HEK293 (cell line): ENCODE results near the gene FGR.

Source experiments
- CTCF ChIA-PET: fragments of 350-600 bp; formaldehyde crosslinking; extraction: SDS; loops from one replicate; lab custom pipeline; 2021; ENCODE audit warnings: antibody characterized with exemption; lab: Yijun Ruan, JAX
- POLR2A ChIA-PET: fragments of 300-600 bp; formaldehyde crosslinking; extraction: SDS; loops from one replicate; lab custom pipeline; 2020; ENCODE audit warnings: antibody characterized with exemption, inconsistent platforms; lab: Yijun Ruan, JAX
- H3K27ac ChIP-seq: fragments of 200-500 bp; sonication (Bioruptor generic); 2 replicates; pipeline ENCODE4 v1.5.1; 2014; ENCODE audit warnings: low read depth, low read length, control low read depth, inconsistent platforms; ENCODE audit errors: extremely low read depth
- H3K36me3 ChIP-seq, 2 experiments: fragments of 200-500 bp in 1 of 2; sonication (Bioruptor generic) in 1 of 2; 1 replicate in 1 of 2; 2 replicates in 1 of 2; pipeline ENCODE4 v1.5.1; 2014 to 2017; ENCODE audit warnings: inconsistent platforms in 2 of 2, low read length in 2 of 2; ENCODE audit not compliant: control insufficient read depth in 2 of 2, insufficient read depth in 1 of 2
- H3K4me1 ChIP-seq: fragments of 200-500 bp; sonication (Bioruptor generic); 2 replicates; pipeline ENCODE4 v1.5.1; 2014; ENCODE audit warnings: mild to moderate bottlenecking, low read length, inconsistent platforms; ENCODE audit not compliant: control insufficient read depth, insufficient read depth
- H3K4me3 ChIP-seq: 2 replicates; pipeline ENCODE4 v1.5.1; 2011; ENCODE audit warnings: low read depth, mild to moderate bottlenecking, control low read depth, low read length, moderate library complexity
- H3K9me3 ChIP-seq: fragments of 200-500 bp; sonication (Bioruptor generic); 2 replicates; pipeline ENCODE4 v1.5.1; 2014; ENCODE audit warnings: low read depth, low read length, inconsistent platforms; ENCODE audit not compliant: control insufficient read depth, insufficient read depth
- CTCF ChIP-seq: fragments of 450-650 bp; formaldehyde crosslinking; IDR thresholded peaks from 2 replicates; pipeline ENCODE4 v1.5.1; 2016; ENCODE audit warnings: missing biosample characterization, missing genetic modification characterization
- EGR2 ChIP-seq: fragments of 450-650 bp; formaldehyde crosslinking; IDR thresholded peaks from 2 replicates; pipeline ENCODE4 v1.5.1; 2016; ENCODE audit warnings: low read depth, missing biosample characterization, missing genetic modification characterization
- GLIS1 ChIP-seq: fragments of 450-650 bp; formaldehyde crosslinking; IDR thresholded peaks from 2 replicates; pipeline ENCODE4 v1.5.1; 2016; ENCODE audit warnings: missing biosample characterization, missing genetic modification characterization
- KLF1 ChIP-seq: fragments of 450-650 bp; formaldehyde crosslinking; IDR thresholded peaks from 2 replicates; pipeline ENCODE4 v1.5.1; 2016; ENCODE audit warnings: missing biosample characterization, missing genetic modification characterization
- ZBTB17 ChIP-seq: fragments of 450-650 bp; formaldehyde crosslinking; IDR thresholded peaks from 2 replicates; pipeline ENCODE4 v1.5.1; 2016; ENCODE audit warnings: missing biosample characterization, missing genetic modification characterization
- ZBTB26 ChIP-seq: fragments of 450-650 bp; formaldehyde crosslinking; optimal IDR thresholded peaks from 2 replicates; pipeline ENCODE3; 2016; ENCODE audit warnings: missing biosample characterization, mild to moderate bottlenecking, missing genetic modification characterization
- ZFHX2 ChIP-seq: fragments of 450-650 bp; formaldehyde crosslinking; conservative IDR thresholded peaks from 2 replicates; pipeline ENCODE4 v1.5.1; 2016; ENCODE audit warnings: missing biosample characterization, missing genetic modification characterization
- ZFP41 ChIP-seq: fragments of 450-650 bp; formaldehyde crosslinking; IDR thresholded peaks from 2 replicates; pipeline ENCODE4 v1.5.1; 2016; ENCODE audit warnings: missing biosample characterization, missing genetic modification characterization, borderline replicate concordance
- ZFP69B ChIP-seq: fragments of 450-650 bp; formaldehyde crosslinking; IDR thresholded peaks from 2 replicates; pipeline ENCODE4 v1.5.1; 2016; ENCODE audit warnings: missing biosample characterization, missing genetic modification characterization
- ZIC2 ChIP-seq: fragments of 450-650 bp; formaldehyde crosslinking; IDR thresholded peaks from 2 replicates; pipeline ENCODE4 v1.5.1; 2016; ENCODE audit warnings: missing biosample characterization, missing genetic modification characterization
- ZNF146 ChIP-seq: fragments of 450-650 bp; formaldehyde crosslinking; IDR thresholded peaks from 2 replicates; pipeline ENCODE4 v1.5.1; 2016; ENCODE audit warnings: missing biosample characterization, missing genetic modification characterization
- ZNF175 ChIP-seq: fragments of 450-650 bp; formaldehyde crosslinking; IDR thresholded peaks from 2 replicates; pipeline ENCODE4 v1.5.1; 2016; ENCODE audit warnings: missing biosample characterization, missing genetic modification characterization
- ZNF221 ChIP-seq: fragments of 450-650 bp; formaldehyde crosslinking; IDR thresholded peaks from 2 replicates; pipeline ENCODE4 v1.5.1; 2017; ENCODE audit warnings: missing biosample characterization, missing genetic modification characterization, borderline replicate concordance
- ZNF341 ChIP-seq: fragments of 450-650 bp; formaldehyde crosslinking; IDR thresholded peaks from 2 replicates; pipeline ENCODE4; 2016; ENCODE audit warnings: low read depth, missing biosample characterization, missing genetic modification characterization
- ZNF596 ChIP-seq: fragments of 450-650 bp; IDR thresholded peaks from 2 replicates; pipeline ENCODE4 v1.5.0; 2018; ENCODE audit warnings: missing biosample characterization, mild to moderate bottlenecking, missing genetic modification characterization, moderate library complexity
- ZNF600 ChIP-seq: fragments of 450-650 bp; formaldehyde crosslinking; IDR thresholded peaks from 2 replicates; pipeline ENCODE4 v1.5.1; 2016; ENCODE audit warnings: missing biosample characterization, missing genetic modification characterization
- ZNF621 ChIP-seq: fragments of 450-650 bp; formaldehyde crosslinking; IDR thresholded peaks from 2 replicates; pipeline ENCODE4 v1.5.1; 2017; ENCODE audit warnings: missing biosample characterization, missing genetic modification characterization
- ZNF785 ChIP-seq: fragments of 450-650 bp; formaldehyde crosslinking; IDR thresholded peaks from 2 replicates; pipeline ENCODE4 v1.5.1; 2016; ENCODE audit warnings: missing biosample characterization, missing genetic modification characterization
- ZSCAN30 ChIP-seq: fragments of 450-650 bp; IDR thresholded peaks from 2 replicates; pipeline ENCODE4 v1.5.1; 2018; ENCODE audit warnings: missing biosample characterization, mild to moderate bottlenecking, missing genetic modification characterization, moderate library complexity
- TF ChIP-seq, protein P1 (sequence below): fragments of 450-650 bp; formaldehyde crosslinking; IDR thresholded peaks from 2 replicates; pipeline ENCODE4 v1.5.1; 2017; ENCODE audit warnings: missing biosample characterization, missing genetic modification characterization
- TF ChIP-seq, protein P2 (sequence below): fragments of 450-650 bp; formaldehyde crosslinking; IDR thresholded peaks from 2 replicates; pipeline ENCODE4 v1.5.1; 2016; ENCODE audit warnings: missing biosample characterization, missing genetic modification characterization
- TF ChIP-seq, protein P3 (sequence below): fragments of 450-650 bp; IDR thresholded peaks from 2 replicates; pipeline ENCODE4 v1.5.1; 2018; ENCODE audit warnings: missing biosample characterization, missing genetic modification characterization

Gene FGR

DNA sequence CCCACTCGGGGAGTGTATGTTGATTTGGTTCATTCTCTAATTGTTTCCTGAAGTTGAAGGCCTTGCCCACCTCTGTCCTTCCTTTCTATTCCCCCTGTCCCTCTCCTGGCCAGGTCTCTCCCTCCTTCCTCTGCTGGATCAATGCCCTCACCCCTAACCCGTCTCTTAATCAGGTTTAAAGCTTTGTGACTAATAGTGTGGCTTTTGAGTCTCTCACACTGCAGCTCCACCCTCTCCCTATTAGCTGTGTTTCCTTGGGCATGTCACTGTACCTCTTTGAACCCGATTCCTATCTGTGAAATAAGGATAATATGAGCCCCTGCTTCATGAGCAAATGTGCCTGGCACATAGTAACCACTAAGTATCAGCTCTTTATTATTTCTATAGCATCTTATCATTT lies 51.5 kb downstream of the FGR start (continued):
- TF ChIP-seq, protein P1, sequence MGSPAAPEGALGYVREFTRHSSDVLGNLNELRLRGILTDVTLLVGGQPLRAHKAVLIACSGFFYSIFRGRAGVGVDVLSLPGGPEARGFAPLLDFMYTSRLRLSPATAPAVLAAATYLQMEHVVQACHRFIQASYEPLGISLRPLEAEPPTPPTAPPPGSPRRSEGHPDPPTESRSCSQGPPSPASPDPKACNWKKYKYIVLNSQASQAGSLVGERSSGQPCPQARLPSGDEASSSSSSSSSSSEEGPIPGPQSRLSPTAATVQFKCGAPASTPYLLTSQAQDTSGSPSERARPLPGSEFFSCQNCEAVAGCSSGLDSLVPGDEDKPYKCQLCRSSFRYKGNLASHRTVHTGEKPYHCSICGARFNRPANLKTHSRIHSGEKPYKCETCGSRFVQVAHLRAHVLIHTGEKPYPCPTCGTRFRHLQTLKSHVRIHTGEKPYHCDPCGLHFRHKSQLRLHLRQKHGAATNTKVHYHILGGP: no peak
- no peak for TF ChIP-seq ZNF785 (tag by site-specific recombination)

GRCh38 chr1:27581823-27582243 lies 53.2 kb downstream of the FGR start:
- Histone ChIP-seq H3K4me3 (no peak overlapping the region), H3K9me3 (no peaks in the 10 kb centered on the region), H3K4me1 (no peaks in the 10 kb centered on the region), H3K27ac (no peak overlapping the region), H3K36me3 (peaks cover 0 to 3% of the 10 kb centered on the region in 2 experiments; a peak in 1 of 3 replicates)
- ChIA-PET CTCF (interaction anchor here (1.9 to 4.4 kb wide), 2 partner anchors 12 to 27 kb away, joined by 4 to 32 read pairs; no protein-coding TSS in a partner anchor), POLR2A (no interaction called here)
- TF ChIP-seq ZNF146 (tag by site-specific recombination): no peak
- TF ChIP-seq ZBTB17: no peak
- TF ChIP-seq ZNF221 (tag by site-specific recombination): no peak
- peak; percentile 38; the same call in 1 of the 2 replicates for TF ChIP-seq ZNF600 (tag by site-specific recombination)
- no peak for TF ChIP-seq ZNF175
- no peak for TF ChIP-seq CTCF (tag by site-specific recombination)
- TF ChIP-seq, protein P2, sequence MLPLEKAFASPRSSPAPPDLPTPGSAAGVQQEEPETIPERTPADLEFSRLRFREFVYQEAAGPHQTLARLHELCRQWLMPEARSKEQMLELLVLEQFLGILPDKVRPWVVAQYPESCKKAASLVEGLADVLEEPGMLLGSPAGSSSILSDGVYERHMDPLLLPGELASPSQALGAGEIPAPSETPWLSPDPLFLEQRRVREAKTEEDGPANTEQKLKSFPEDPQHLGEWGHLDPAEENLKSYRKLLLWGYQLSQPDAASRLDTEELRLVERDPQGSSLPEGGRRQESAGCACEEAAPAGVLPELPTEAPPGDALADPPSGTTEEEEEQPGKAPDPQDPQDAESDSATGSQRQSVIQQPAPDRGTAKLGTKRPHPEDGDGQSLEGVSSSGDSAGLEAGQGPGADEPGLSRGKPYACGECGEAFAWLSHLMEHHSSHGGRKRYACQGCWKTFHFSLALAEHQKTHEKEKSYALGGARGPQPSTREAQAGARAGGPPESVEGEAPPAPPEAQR: no peak
- peak; percentile 29; the same call in 1 of the 2 replicates for TF ChIP-seq EGR2 (tag by site-specific recombination)
- TF ChIP-seq ZBTB26 (tag by site-specific recombination): no peak
- no peak for TF ChIP-seq ZNF621 (tag by site-specific recombination)
- no peak for TF ChIP-seq ZNF596
- peak; percentile 50 for TF ChIP-seq ZFHX2 (tag by site-specific recombination)

DNA sequence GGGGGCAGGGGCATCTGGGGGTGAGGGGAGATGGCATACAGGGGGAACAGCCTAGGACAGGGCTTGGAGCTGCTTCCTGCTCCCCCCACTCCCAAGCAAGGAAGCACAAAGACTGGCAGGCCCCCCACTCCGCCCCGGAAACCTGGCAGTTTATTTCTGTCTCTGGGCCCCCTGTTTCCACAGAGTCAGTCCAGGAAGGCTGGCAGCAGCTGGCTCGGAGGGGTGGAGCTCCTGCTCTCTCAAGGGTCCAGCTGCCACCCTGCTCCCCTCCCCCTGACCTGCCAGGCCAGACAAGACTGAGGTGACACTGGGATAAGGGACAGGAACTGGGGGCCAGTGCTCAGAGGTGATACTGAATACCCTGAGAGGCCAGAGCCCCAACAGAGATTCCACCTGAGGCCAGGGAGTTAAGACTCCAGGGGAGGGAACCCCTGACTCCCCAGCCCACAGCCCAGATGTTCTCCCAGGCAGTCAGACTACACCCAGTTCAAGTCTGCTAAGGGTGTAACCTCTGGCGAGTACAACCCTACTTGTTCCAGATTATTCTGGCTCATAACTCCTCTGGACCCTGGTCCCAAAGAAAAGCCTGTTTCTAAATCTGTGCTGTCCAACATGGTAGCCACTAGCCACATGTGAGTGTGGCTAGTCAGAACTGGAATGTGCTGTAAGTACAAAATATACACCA lies 57.3 kb downstream of the FGR start:
- Histone ChIP-seq H3K27ac (no peak overlapping the region), H3K36me3 (peaks cover 0 to 2% of the 10 kb centered on the region in 2 experiments; a peak in 1 of 3 replicates), H3K9me3 (no peaks in the 10 kb centered on the region), H3K4me3 (no peak overlapping the region), H3K4me1 (peaks cover 3% of the 10 kb centered on the region)
- POLR2A ChIA-PET: interaction anchor here (1.6 kb wide), 1 partner anchor 17 kb away, joined by 4 read pairs; no protein-coding TSS in a partner anchor
- CTCF ChIA-PET: interaction anchor here (0.6 to 3.5 kb wide), 4 partner anchors 10 to 183 kb away, joined by 3 to 33 read pairs (median 12); no protein-coding TSS in a partner anchor
- TF ChIP-seq ZFP41: no peak
- peak; percentile 19; the same call in 1 of the 2 replicates for TF ChIP-seq KLF1 (tag by site-specific recombination)
- peak; percentile 63; the same call in 1 of the 2 replicates for TF ChIP-seq ZNF341 (tag by site-specific recombination)
- no peak for TF ChIP-seq ZFP69B (tag by site-specific recombination)
- TF ChIP-seq, protein P3, sequence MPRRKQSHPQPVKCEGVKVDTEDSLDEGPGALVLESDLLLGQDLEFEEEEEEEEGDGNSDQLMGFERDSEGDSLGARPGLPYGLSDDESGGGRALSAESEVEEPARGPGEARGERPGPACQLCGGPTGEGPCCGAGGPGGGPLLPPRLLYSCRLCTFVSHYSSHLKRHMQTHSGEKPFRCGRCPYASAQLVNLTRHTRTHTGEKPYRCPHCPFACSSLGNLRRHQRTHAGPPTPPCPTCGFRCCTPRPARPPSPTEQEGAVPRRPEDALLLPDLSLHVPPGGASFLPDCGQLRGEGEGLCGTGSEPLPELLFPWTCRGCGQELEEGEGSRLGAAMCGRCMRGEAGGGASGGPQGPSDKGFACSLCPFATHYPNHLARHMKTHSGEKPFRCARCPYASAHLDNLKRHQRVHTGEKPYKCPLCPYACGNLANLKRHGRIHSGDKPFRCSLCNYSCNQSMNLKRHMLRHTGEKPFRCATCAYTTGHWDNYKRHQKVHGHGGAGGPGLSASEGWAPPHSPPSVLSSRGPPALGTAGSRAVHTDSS (tag by site-specific recombination): no peak
- TF ChIP-seq ZSCAN30 (tag by site-specific recombination): no peak
- TF ChIP-seq ZIC2 (tag by site-specific recombination): peak; percentile 12; the same call in 1 of the 2 replicates
- peak; percentile 31; the same call in 1 of the 2 replicates for TF ChIP-seq GLIS1 (tag by site-specific recombination)
